OCI-LY7 (cell line): ENCODE data around the gene KBTBD12. TPM values are rescaled to one million over a fixed set of nuclear protein-coding genes. Genes with fewer than 3 reads are reported as not detected.

Source experiments
- BruUV-seq: library from RNA; stranded (reverse); fragments of 400-500 nt; replicated peaks from 2 replicates; lab custom pipeline; 2021; lab: Mats Ljungman, UMichigan
- CTCF ChIA-PET: fragments of 300-600 bp; sonication (Branson Sonifier 250); formaldehyde crosslinking; loops from one replicate; lab custom pipeline; 2022; ENCODE audit warnings: antibody characterized with exemption; ENCODE audit not compliant: unreplicated experiment; lab: Charles Lee
- POLR2A ChIA-PET: fragments of 300-600 bp; sonication (Branson Sonifier 250); formaldehyde crosslinking; loops from one replicate; lab custom pipeline; 2022; ENCODE audit warnings: antibody characterized with exemption; lab: Charles Lee
- DNase-seq: peaks from one replicate; pipeline ENCODE4 v3.0.0-alpha.2; 2015; ENCODE audit warnings: low spot score
- H2AFZ ChIP-seq: fragments of 200-600 bp; sonication (generic), shearing (Covaris generic); 2 replicates; pipeline ENCODE4 v1.6.1; 2014; ENCODE audit warnings: mild to moderate bottlenecking, antibody characterized with exemption, low read length, moderate library complexity
- H3K27ac ChIP-seq: fragments of 200-600 bp; sonication (generic); 2 replicates; pipeline ENCODE4 v1.5.1; 2014; ENCODE audit warnings: mixed run types, low read depth, mild to moderate bottlenecking, moderate library complexity, low read length, inconsistent platforms; ENCODE audit not compliant: poor library complexity, severe bottlenecking
- H3K36me3 ChIP-seq: fragments of 200-600 bp; sonication (generic); 2 replicates; pipeline ENCODE4 v1.6.1; 2014; ENCODE audit warnings: mild to moderate bottlenecking, antibody characterized with exemption, low read length, moderate library complexity, mixed read lengths; ENCODE audit not compliant: insufficient read depth
- H3K4me1 ChIP-seq: fragments of 200-600 bp; sonication (generic); 2 replicates; pipeline ENCODE4 v1.5.1; 2014; ENCODE audit warnings: mild to moderate bottlenecking, low read length; ENCODE audit not compliant: insufficient read depth, poor library complexity, severe bottlenecking
- H3K4me2 ChIP-seq: fragments of 200-600 bp; sonication (generic); 2 replicates; pipeline ENCODE4 v1.6.1; 2014; ENCODE audit warnings: mild to moderate bottlenecking, low read length
- H3K4me3 ChIP-seq: fragments of 200-600 bp; sonication (generic); 2 replicates; pipeline ENCODE4 v1.5.1; 2014; ENCODE audit warnings: mild to moderate bottlenecking, low read depth, low read length; ENCODE audit not compliant: poor library complexity, severe bottlenecking
- H3K79me2 ChIP-seq: fragments of 200-600 bp; sonication (generic); 2 replicates; pipeline ENCODE4 v1.6.1; 2016; ENCODE audit warnings: low read depth, mild to moderate bottlenecking, low read length, moderate library complexity, mixed read lengths; ENCODE audit not compliant: insufficient read depth
- H3K9me2 ChIP-seq: fragments of 200-600 bp; sonication (generic); 2 replicates; pipeline ENCODE4 v1.6.1; 2016; ENCODE audit warnings: mild to moderate bottlenecking, low read length, mixed read lengths; ENCODE audit not compliant: insufficient read depth
- H3K9me3 ChIP-seq: fragments of 200-600 bp; sonication (generic); 2 replicates; pipeline ENCODE4 v1.6.1; 2014; ENCODE audit warnings: mild to moderate bottlenecking, mixed run types, low read length, mixed read lengths
- H4K20me1 ChIP-seq: fragments of 200-600 bp; sonication (generic); 2 replicates; pipeline ENCODE4 v1.6.1; 2014; ENCODE audit warnings: mild to moderate bottlenecking, antibody characterized with exemption, low read length, moderate library complexity, mixed read lengths; ENCODE audit not compliant: insufficient read depth
- CTCF ChIP-seq: fragments of 200-600 bp; sonication (generic); conservative IDR thresholded peaks from 2 replicates; pipeline ENCODE4 v1.5.1; 2014; ENCODE audit warnings: mild to moderate bottlenecking, antibody characterized with exemption, low read length, moderate library complexity, mixed read lengths
- EZH2phosphoT487 ChIP-seq: fragments of 200-600 bp; sonication (generic); IDR thresholded peaks from 2 replicates; pipeline ENCODE4 v1.6.1; 2018; ENCODE audit warnings: low read depth, borderline replicate concordance, mild to moderate bottlenecking, mixed run types, antibody characterized with exemption, low read length, moderate library complexity, mixed read lengths
- intact Hi-C: fragments of 100-400 bp; cut with micrococcal nuclease; formaldehyde crosslinking; loops from one replicate; pipeline ENCODE4 v1.10.0; 2022; ENCODE audit not compliant: unreplicated experiment
- total RNA-seq, 2 experiments: library from RNA; depleted of rRNA in 1 of 2; stranded (reverse); fragments of >200 nt in 1 of 2; shearing (Covaris generic) in 1 of 2; gene quantifications; 2 replicates each; pipeline ENCODE4 v1.2.3, GENCODE V29; 2014 to 2022

The KBTBD12 gene
- total RNA-seq, 2 experiments from 2014 or later = not detected

- BruUV-seq = no TSS peak
- Histone ChIP-seq H3K36me3 (no peaks in the 10 kb centered on the region), H3K9me3 (no peaks in the 10 kb centered on the region), H3K4me3 (no peak overlapping the region), H3K4me1 (no peaks in the 10 kb centered on the region), H2AFZ (no peak overlapping the region), H3K9me2 (no peaks in the 10 kb centered on the region), H3K27ac (no peak overlapping the region), H3K79me2 (no peaks in the 10 kb centered on the region), H4K20me1 (no peaks in the 10 kb centered on the region), H3K4me2 (no peak overlapping the region)
- CTCF ChIA-PET = no interaction called here
- POLR2A ChIA-PET = no interaction called here
- no peak for DNase-seq
- TF ChIP-seq CTCF (no peak), EZH2phosphoT487 (no peak)
- intact Hi-C loops = no loop called here
Measured at GRCh38 chr3:127985216-127985615, 70.2 kb downstream of the KBTBD12 start.

- H3K4me2 ChIP-seq = no peak overlapping the region
- H3K9me2 ChIP-seq = no peaks in the 10 kb centered on the region
- H2AFZ ChIP-seq = no peak overlapping the region
- H3K4me1 ChIP-seq = no peaks in the 10 kb centered on the region
- intact Hi-C loops = no loop called here
- no peaks in the 10 kb centered on the region for H3K36me3 ChIP-seq
- TF ChIP-seq EZH2phosphoT487 (no peak), CTCF (no peak)
- H3K4me3 ChIP-seq = no peak overlapping the region
- POLR2A ChIA-PET = interaction anchor here (0.7 kb wide), 1 partner anchor 50 kb away, joined by 3 read pairs; no protein-coding TSS in a partner anchor
- no peaks in the 10 kb centered on the region for H4K20me1 ChIP-seq
- H3K27ac ChIP-seq = no peak overlapping the region
- CTCF ChIA-PET = no interaction called here
- DNase-seq = no peak
- H3K9me3 ChIP-seq = no peaks in the 10 kb centered on the region
- H3K79me2 ChIP-seq = no peaks in the 10 kb centered on the region
- no TSS peak for BruUV-seq
Measured at GRCh38 chr3:127985655-127986225, 70.7 kb downstream of the KBTBD12 start.

- DNase-seq = no peak
- H3K27ac ChIP-seq = no peak overlapping the region
- H3K4me3 ChIP-seq = no peak overlapping the region
- H4K20me1 ChIP-seq = no peaks in the 10 kb centered on the region
- H3K4me2 ChIP-seq = no peak overlapping the region
- no TSS peak for BruUV-seq
- ChIA-PET CTCF (no interaction called here), POLR2A (no interaction called here)
- no peaks in the 10 kb centered on the region for H3K36me3 ChIP-seq
- H3K4me1 ChIP-seq = no peaks in the 10 kb centered on the region
- intact Hi-C loops = no loop called here
- no peaks in the 10 kb centered on the region for H3K9me3 ChIP-seq
- TF ChIP-seq CTCF = no peak
- TF ChIP-seq EZH2phosphoT487 = no peak
- no peak overlapping the region for H2AFZ ChIP-seq
- no peaks in the 10 kb centered on the region for H3K79me2 ChIP-seq
- H3K9me2 ChIP-seq = no peaks in the 10 kb centered on the region
Measured at GRCh38 chr3:127986803-127987202, 71.8 kb downstream of the KBTBD12 start.
